ENCODE data around the gene SMARCC2. TPM values are rescaled to one million over a fixed set of nuclear protein-coding genes. Genes with fewer than 3 reads are reported as not detected.
A peak's percentile ranks its signal among the peaks of the same experiment; 100 is the strongest.

Gene SMARCC2
- total and polyA plus RNA-seq, 9 of the 15 experiments (the other 6 are each of a cell fraction or from before 2014, with no cell fraction given) = 11.9 to 86.0 (median 36.6) TPM

DNA sequence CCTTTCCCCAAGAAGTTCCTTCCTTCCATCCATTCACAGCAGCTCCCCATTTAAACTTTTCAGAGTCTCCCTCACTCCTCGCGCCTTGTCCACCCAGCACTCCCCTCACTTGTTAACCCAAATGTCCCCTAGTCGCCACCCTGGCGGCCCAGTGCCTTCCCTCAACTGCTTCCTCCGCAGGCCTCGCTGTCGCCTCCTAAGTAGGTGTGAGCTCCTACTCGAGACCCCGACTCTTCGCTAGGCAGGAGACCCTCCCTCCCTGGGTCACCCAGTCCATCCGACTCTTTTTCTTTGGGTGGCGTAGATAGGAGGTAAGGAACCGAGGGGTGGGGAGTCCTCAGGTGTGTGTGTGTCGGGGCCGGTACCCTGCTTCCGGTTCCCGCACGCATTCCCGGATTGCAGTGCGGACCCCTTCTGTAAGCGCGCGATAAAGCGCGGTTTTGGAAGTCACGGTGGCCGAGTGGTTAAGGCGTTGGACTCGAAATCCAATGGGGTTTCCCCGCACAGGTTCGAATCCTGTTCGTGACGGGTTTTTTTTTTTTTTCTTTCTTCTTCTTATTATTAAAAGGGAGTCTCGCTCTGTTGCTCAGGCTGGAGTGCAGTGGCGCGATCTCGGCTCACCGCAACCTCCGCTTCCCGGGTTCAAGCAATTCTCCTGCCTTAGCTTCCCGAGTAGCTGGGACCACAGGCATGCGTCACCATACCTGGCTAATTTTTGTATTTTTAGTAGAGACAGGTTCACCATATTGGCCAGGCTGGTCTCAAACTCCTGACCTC, 823 bp upstream of the SMARCC2 start (continued):
- TF ChIP-seq, protein P1, sequence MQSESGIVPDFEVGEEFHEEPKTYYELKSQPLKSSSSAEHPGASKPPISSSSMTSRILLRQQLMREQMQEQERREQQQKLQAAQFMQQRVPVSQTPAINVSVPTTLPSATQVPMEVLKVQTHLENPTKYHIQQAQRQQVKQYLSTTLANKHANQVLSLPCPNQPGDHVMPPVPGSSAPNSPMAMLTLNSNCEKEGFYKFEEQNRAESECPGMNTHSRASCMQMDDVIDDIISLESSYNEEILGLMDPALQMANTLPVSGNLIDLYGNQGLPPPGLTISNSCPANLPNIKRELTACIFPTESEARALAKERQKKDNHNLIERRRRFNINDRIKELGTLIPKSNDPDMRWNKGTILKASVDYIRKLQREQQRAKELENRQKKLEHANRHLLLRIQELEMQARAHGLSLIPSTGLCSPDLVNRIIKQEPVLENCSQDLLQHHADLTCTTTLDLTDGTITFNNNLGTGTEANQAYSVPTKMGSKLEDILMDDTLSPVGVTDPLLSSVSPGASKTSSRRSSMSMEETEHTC (IDR thresholded peaks at IDR 0.05) = 0 out of 2 replicates have a peak, but pooled peaks have one; percentile 32
- TF ChIP-seq, protein P2, sequence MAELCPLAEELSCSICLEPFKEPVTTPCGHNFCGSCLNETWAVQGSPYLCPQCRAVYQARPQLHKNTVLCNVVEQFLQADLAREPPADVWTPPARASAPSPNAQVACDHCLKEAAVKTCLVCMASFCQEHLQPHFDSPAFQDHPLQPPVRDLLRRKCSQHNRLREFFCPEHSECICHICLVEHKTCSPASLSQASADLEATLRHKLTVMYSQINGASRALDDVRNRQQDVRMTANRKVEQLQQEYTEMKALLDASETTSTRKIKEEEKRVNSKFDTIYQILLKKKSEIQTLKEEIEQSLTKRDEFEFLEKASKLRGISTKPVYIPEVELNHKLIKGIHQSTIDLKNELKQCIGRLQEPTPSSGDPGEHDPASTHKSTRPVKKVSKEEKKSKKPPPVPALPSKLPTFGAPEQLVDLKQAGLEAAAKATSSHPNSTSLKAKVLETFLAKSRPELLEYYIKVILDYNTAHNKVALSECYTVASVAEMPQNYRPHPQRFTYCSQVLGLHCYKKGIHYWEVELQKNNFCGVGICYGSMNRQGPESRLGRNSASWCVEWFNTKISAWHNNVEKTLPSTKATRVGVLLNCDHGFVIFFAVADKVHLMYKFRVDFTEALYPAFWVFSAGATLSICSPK (IDR thresholded peaks at IDR 0.05; ENCODE audit: borderline replicate concordance) = 0 out of 2 replicates have a peak, but pooled peaks have one; percentile 54
- TF ChIP-seq ARHGAP35 (IDR thresholded peaks at IDR 0.05; ENCODE audit: partially characterized antibody) = no peak
- peak; percentile 45; the same call in 1 of the 2 replicates for TF ChIP-seq SOX6 (IDR thresholded peaks at IDR 0.05)
- TF ChIP-seq SMAD3 (CRISPR knock-in tag; conservative IDR thresholded peaks at IDR 0.05) = no peak
- no peak for TF ChIP-seq BACH1 (tag; IDR thresholded peaks at IDR 0.05)
- TF ChIP-seq, protein P3, sequence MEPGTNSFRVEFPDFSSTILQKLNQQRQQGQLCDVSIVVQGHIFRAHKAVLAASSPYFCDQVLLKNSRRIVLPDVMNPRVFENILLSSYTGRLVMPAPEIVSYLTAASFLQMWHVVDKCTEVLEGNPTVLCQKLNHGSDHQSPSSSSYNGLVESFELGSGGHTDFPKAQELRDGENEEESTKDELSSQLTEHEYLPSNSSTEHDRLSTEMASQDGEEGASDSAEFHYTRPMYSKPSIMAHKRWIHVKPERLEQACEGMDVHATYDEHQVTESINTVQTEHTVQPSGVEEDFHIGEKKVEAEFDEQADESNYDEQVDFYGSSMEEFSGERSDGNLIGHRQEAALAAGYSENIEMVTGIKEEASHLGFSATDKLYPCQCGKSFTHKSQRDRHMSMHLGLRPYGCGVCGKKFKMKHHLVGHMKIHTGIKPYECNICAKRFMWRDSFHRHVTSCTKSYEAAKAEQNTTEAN (CRISPR knock-in tag; IDR thresholded peaks at IDR 0.05) = no peak
- TF ChIP-seq, protein P4, sequence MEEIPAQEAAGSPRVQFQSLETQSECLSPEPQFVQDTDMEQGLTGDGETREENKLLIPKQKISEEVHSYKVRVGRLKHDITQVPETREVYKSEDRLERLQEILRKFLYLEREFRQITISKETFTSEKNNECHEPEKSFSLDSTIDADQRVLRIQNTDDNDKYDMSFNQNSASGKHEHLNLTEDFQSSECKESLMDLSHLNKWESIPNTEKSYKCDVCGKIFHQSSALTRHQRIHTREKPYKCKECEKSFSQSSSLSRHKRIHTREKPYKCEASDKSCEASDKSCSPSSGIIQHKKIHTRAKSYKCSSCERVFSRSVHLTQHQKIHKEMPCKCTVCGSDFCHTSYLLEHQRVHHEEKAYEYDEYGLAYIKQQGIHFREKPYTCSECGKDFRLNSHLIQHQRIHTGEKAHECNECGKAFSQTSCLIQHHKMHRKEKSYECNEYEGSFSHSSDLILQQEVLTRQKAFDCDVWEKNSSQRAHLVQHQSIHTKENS (CRISPR knock-in tag; IDR thresholded peaks at IDR 0.05) = no peak
- 0 out of 2 replicates have a peak, but pooled peaks have one; percentile 33 for TF ChIP-seq DIDO1 (tag; IDR thresholded peaks at IDR 0.05; ENCODE audit: low read depth)
- TF ChIP-seq CBX1 (IDR thresholded peaks at IDR 0.05; ENCODE audit: low read depth) = peak; percentile 16; the same call in 1 of the 2 replicates
- no peak for TF ChIP-seq NFIX (CRISPR knock-in tag; IDR thresholded peaks at IDR 0.05; ENCODE audit: low read depth)
- TF ChIP-seq, protein P5, sequence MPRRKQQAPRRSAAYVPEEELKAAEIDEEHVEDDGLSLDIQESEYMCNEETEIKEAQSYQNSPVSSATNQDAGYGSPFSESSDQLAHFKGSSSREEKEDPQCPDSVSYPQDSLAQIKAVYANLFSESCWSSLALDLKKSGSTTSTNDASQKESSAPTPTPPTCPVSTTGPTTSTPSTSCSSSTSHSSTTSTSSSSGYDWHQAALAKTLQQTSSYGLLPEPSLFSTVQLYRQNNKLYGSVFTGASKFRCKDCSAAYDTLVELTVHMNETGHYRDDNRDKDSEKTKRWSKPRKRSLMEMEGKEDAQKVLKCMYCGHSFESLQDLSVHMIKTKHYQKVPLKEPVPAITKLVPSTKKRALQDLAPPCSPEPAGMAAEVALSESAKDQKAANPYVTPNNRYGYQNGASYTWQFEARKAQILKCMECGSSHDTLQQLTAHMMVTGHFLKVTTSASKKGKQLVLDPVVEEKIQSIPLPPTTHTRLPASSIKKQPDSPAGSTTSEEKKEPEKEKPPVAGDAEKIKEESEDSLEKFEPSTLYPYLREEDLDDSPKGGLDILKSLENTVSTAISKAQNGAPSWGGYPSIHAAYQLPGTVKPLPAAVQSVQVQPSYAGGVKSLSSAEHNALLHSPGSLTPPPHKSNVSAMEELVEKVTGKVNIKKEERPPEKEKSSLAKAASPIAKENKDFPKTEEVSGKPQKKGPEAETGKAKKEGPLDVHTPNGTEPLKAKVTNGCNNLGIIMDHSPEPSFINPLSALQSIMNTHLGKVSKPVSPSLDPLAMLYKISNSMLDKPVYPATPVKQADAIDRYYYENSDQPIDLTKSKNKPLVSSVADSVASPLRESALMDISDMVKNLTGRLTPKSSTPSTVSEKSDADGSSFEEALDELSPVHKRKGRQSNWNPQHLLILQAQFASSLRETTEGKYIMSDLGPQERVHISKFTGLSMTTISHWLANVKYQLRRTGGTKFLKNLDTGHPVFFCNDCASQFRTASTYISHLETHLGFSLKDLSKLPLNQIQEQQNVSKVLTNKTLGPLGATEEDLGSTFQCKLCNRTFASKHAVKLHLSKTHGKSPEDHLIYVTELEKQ (CRISPR knock-in tag; IDR thresholded peaks at IDR 0.05) = no peak

Data from K562 (cell line).